Inflammatory macrophage (primary cell): ENCODE measurements around the gene C8G.
A peak's percentile ranks its signal among the peaks of the same experiment; 100 is the strongest.

Experiments used
- DNase-seq, 2 donors: peaks; one replicate each; pipeline ENCODE4 v3.0.0-alpha.2; 2020 to 2022

C8G gene

DNA sequence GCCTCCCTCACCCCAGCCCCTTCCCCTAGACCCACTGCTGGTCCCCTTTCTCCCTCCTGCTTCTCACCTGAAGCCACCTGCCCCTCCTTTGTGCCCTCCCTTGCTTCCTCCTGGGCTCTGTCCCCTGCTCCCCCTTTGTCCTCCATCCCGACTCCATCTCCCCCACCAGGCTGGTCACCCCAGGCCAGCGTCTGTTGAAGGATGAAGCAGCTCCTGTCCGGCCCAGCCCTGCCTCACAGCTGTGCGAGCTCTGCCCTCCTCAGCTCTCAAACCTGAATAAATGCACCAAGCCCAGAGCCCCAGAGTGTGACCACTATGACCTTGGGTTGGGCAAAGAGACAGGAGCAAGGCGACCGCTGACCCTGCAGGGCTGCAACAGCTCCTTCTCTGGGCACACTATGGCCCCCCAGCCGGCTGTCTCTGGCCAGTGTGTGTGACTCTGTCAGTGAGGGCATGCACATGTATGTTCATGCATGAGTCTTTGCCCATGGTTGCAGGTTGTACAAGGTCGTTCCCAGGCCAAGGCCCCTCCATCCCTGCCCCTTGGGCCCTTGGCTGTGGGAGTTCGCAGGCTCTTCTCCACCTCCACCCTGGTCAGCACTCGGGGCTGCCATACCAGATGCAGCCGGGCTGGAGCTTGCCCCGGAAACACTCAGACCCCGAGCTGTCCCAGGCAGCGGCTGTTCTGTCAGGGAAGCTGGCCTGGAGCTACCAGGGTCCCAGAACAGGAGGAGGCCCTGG lies 10.3 kb downstream of the C8G start:
- DNase-seq, result no peak

GRCh38 chr9:136955943-136956335 lies 10.9 kb downstream of the C8G start:
- no peak for DNase-seq

GRCh38 chr9:136956604-136957003 lies 11.6 kb downstream of the C8G start:
- no peak for DNase-seq

DNA sequence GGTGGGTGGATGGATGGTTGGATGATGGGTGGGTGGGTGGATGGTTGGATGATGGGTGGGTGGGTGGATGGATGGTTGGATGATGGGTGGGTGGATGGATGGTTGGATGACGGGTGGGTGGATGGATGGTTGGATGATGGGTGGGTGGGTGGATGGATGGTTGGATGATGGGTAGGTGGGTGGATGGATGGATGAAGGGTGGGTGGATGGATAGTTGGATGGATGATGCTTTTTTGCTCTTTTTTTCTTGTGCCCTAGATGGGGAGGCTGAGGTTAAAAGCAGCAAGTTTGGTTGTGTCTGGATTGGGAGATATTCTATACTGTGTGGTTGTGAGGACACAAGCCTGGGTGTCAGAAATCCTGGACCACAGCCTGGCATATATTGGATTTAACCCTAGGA lies 12.4 kb downstream of the C8G start:
- DNase-seq, result no peak

DNA sequence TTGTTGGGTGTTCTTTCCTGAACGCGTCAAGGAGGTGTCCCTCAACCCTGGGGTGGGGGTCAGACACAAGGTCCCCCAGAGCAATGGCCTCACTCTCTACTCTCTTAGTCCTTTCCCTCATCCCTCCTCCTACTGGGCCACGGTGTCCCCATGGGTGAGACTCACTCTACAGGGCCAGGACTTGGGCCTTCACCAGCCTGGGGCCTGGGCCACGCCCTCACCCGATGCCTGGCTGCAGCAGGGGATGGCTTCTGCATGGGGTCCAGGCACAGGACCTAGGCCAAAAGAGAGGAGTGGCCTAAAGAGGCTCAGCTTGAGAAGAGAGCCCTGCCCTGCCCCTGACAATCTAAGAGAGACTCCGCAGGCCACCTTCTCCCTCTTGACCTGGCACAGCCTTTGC lies 12.9 kb downstream of the C8G start:
- DNase-seq, result no peak

- no peak for DNase-seq
Measured at GRCh38 chr9:136958473-136958872, 13.4 kb downstream of the C8G start.

DNA sequence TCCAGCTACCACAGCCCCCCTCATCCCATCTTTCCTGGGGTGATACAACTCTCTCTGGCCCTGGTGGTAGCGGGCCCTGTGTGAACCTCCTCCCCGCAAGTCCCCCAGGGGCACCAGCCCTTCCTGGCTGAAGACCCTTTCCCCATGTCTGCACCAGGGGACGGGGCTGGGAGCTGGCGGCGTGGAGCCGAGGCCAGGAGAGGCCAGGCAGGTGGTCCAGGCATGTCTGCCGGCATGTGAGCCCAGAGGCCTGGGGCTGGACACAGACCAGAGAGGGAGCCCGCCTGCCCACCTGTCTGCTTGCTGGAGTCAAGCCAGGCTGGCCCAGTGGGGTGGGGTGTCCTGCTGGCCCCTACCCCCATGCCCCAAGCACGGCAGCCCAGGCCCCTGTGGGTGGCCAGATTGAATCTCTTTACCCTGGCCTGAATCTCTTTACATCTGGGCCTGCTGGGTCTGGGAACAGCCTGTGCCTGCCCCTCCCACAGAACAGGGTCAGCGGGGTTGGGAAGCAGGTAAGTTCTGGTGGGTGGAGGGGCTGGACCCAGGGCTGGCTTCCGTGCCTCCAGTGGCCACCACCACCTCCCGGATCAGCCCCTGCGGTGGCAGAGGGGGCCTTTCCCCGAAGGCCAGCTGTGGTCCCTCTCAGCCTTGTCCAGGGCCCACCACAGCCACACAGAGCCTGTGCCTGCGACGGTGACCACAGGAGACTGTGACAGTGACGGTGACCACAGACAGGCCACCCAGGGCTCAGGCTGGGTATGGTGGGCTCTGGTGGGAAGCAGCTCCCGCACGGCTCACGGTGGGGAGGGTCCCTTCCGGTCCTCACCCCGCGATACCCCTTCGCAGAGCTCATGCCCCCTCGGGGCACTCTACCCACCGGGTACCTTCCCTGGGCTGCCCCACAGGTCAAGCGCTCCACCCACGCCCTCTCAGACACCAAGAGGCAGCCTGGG lies 14.1 kb downstream of the C8G start:
- DNase-seq, result no peak

DNA sequence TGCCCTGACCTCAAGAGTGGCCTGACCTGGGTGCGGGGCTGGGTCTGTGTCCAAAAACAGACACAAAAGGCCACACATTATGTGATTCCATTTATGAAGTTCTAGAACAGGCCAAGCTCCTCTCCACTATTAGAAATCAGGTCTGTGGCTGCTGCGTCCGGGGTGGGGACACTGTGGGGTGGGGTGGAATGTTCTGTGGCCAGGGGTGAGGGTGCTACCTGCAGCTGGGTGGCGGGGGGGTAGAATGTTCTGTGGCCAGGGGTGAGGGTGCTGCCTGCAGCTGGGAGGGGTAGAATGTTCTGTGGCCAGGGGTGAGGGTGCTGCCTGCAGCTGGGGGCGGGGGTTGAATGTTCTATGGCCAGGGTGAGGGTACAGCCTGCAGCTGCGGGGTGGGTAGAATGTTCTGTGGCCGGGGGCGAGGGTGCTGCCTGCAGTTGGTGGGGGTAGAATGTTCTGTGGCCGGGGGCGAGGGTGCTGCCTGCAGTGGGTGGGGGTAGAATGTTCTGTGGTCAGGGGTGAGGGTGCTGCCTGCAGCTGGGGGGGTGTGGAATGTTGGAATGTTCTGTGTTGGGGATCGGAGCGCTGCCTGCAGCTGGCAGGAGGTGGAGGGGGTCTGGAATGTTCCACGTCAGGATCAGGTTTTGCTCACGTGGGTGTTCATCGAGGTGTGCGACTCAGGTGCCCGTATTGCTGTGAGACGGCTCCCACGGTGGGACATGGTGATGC lies 15.3 kb downstream of the C8G start:
- no peak for DNase-seq

DNA sequence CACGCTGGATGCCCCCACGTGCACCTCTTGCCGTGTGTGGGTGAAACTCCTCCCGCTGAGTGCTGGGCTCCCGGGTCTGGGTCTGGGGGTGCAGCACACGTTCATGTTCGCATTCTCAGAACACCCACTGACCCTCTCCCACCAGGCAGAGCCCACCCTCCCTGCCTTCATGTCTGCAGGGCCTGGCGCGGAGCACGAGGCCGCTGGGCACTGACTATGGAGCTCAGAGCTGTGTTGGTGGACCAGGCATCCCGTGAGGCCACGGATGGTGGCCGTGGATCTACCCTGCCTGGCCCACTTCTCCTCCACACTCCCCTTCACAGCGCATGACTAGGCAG lies 15.9 kb downstream of the C8G start:
- DNase-seq, result no peak

DNA sequence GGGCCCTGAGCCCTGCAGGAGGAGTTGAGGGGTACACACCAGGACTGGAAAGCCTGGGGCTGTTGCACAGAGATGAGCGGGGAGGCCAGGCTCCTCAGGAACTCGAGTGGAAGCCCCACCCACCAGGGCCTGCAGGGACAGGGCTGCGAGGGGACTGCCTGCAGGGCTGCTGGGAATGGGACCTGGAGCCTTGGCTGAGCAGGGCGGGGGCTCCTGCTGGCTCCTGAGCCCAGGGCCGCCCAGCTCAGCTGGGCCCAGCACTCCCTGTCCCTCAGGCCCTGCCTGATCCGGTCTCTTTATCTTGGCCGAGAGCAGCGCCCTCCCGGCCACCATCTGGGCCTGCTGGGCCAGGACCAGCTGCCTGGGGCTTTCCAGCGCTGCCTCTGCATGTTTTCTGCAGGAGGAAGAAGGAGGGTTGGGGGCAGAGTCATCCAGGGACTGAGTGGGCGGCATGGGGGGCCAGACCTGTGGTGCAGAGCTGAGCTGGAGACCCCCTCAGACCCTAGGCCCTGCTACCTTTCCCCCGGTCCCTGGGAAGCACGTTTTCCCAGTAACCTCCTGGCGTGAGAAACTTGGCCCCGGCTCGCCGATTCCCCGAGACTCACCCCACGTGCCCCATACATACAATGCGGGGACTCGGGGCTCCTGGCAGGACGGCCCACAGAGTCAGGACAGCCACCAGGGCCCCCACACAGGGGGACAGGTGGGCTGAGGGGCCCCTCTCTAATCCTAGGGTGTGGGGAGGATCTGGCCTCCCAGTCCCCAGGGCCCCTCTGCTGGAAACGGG lies 16.4 kb downstream of the C8G start:
- no peak for DNase-seq

DNA sequence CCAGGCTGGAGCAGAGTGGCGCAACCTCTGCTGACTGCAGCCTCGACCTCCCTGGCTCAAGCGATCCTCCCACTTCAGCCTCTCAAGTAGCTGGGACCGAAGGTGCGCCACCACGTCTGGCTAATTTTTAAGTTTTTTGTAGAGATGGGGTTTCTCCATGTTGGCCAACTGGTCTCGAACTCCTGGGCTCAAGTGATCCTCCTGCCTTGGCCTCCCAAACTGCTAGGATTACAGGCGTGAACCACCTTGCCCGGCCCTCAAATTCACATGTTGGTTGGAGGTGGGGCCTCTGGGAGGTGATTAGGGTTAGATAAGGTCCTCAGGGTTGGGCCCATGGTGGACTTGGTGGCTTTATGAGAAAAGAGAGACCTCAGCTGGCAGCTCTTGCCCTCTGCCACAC lies 17.1 kb downstream of the C8G start:
- DNase-seq, result no peak

DNA sequence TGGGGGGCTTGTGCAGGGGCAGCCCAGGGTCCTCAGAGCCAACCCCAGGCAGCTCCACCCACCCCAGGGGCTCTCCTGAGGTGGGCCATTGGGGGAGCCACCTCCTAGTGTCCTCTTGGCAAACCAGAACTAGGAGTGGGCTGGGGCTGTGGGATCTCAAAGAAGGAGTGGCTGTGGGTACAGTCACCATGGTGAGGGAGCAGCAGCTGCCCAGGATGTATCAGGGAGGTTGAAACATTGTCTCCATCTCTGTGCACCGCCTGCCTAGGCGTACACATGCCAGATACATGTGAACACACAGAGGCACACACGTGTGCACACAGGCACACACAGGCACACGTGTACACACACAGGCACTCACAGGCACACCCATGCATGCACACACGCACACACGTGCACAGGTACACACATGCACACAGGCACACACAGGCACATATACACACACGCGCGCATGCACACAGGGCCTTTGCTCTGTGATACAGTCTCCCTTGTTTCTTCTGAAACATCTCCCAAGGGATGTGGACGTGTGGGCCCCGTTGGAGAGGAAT lies 17.7 kb downstream of the C8G start:
- DNase-seq, result no peak

DNA sequence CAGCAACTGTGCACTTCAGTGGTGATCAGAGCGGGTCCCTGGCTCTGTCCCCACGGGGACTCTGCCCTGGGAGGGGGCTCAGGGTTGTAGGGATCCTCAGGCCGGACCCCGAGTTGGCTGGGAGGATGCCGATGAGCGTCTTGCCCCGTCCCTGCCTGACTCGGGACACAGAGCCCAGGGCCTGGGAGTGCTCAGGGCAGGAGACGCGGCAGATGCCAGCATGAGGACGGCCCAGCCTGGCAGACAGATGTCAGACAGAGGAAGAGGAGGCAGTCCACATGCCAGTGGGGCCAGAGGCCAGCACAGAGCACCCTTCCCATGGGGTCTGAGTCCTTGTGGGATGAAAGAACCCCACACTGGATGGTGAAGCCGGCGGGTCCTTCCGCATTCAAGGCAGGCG lies 18.3 kb downstream of the C8G start:
- DNase-seq, result no peak

GRCh38 chr9:136963751-136964150 lies 18.7 kb downstream of the C8G start:
- DNase-seq, result no peak

DNA sequence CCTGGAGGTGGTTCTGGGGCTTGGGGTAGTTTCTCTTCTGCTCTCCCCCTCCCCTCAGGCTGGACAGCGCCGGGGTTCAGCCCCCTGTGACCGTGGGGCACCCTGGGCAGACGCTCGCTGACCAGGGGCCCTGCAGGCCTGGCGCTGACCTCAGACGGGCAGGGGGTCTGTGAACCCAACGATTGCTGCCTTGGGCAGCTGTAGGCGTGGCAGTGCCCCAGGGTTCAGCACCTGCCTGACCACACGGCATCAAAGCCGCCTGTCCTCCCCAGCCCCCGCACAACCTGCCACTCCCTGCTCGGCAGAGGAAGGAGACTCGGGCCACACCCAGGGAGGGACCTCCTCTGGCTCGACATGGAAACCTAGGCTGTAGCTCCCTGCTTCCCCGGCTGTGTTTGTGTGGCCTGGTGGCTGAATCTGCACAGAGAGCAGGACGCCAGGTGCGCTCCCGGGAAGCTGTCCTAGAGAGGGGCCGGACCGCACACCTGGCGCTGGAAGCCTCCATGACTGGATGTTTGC lies 19.2 kb downstream of the C8G start:
- DNase-seq, result no peak

- DNase-seq, result no peak
Measured at GRCh38 chr9:136964833-136965422, 19.9 kb downstream of the C8G start.

DNA sequence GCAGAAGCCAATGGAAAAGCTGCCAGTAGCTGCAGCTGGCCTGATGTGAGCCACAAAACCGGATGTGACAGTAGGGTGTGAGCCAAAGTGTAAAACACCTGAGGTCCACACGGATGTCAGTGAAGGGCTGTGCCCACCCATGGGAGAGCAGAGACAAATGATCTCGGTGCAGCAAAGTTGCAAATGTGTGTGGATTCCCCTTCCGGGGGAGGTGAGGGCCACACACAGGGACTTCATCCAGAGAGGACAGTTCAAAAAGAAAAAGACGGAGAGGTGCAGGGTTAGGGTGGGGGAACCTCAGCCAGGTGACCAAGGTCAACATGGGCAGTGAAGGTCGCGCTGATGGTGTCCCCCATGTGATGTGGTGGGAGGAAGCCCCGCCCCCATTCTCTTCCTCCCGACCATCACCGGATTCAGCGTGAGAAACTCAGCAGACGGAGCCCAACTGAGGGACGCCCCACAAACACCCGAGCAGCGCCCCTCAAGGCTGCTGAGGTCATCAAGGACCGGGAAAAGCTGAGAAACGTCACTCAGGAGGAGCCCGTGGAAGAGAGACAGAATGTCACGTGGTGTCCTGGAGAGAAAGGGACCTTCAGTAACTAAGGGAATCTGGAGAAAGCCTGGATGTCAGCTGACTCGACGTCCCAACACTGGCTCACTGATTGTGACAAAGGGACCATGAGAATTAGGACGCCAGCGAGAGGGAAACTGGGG lies 20.9 kb downstream of the C8G start:
- DNase-seq, result peak; percentile 61 to 62

DNA sequence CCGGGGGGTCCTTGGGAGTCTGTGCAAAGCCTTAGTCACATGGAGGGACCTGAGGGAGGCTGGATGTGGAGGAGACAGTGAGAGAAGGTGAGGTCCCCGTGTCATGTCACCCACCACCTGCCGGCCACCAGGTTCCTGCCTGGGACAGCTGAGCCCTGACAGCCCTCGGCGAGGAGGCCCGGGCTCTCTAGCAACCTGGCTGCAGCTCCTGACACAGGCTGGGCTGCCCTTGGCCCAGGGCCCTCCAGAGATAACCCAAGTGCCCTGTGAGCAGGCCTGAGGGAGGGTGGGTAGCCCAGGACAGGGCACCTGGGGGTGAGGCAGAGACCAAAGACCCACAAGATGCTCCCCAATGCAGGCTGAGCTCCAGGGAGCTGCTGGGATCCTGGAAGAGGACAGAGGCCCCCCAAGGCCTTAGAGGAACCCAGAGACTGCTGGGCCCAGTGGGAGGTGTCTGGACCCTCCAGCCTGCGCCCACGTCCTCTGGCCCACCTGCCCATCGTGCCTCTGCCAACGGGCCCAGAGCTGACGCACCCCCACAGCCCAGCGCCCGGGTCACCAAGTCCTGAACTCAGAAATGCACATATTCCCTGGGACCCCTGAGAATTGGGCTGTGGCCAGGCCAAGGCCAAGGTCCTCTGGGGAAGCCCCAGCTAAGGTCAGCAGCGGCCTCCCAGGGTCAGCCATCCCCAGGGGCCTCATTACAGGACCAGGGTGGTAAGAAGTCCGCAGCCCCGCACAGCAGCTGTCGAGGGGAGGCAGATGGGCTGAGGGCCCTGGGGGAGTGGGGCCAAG lies 23.5 kb downstream of the C8G start:
- DNase-seq, result no peak

GRCh38 chr9:136969150-136969549 lies 24.1 kb downstream of the C8G start:
- no peak for DNase-seq

- no peak for DNase-seq
Measured at GRCh38 chr9:136969774-136970173, 24.7 kb downstream of the C8G start.
